PC-3 (cell line): ENCODE measurements around the gene GLB1L2.

Source experiments
- EZH2 ChIP-seq: fragments of 300-600 bp; sonication (generic); IDR thresholded peaks from one replicate; pipeline ENCODE4 v1.6.1; 2017; ENCODE audit warnings: antibody characterized with exemption, mild to moderate bottlenecking, low read length; ENCODE audit not compliant: unreplicated experiment
- EZH2phosphoT487 ChIP-seq: fragments of 300-600 bp; sonication (generic); IDR thresholded peaks from 2 replicates; pipeline ENCODE4 v1.6.1; 2018; ENCODE audit warnings: mild to moderate bottlenecking, antibody characterized with exemption, low read length, borderline replicate concordance
- TF ChIP-seq, protein P1 (sequence below): fragments of 300-600 bp; sonication (generic); conservative IDR thresholded peaks from 2 replicates; pipeline ENCODE4 v1.5.1; 2017; ENCODE audit warnings: antibody characterized with exemption, low read depth, mild to moderate bottlenecking, low read length

DNA sequence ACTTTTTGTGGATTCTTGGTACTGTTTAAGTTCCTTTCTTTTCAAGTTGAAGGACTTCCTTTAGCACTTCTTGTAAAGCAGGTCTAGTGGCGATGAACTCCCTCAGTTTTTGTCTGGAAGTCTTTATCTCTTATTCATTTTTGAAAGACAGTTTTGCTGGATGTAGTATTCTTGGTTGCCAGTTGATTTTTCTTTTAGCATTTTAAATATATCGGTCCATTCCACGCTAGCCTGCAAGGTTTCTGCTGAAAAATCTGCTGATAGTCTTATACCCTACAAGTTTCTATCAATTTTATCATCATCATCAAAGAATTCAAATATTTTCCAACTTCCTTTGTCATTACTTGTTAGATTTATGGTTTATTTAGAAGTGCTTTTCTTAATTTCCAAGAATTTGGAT lies 14.7 kb upstream of the GLB1L2 start:
- TF ChIP-seq EZH2 = no peak
- TF ChIP-seq EZH2phosphoT487 = no peak
- TF ChIP-seq, protein P1, sequence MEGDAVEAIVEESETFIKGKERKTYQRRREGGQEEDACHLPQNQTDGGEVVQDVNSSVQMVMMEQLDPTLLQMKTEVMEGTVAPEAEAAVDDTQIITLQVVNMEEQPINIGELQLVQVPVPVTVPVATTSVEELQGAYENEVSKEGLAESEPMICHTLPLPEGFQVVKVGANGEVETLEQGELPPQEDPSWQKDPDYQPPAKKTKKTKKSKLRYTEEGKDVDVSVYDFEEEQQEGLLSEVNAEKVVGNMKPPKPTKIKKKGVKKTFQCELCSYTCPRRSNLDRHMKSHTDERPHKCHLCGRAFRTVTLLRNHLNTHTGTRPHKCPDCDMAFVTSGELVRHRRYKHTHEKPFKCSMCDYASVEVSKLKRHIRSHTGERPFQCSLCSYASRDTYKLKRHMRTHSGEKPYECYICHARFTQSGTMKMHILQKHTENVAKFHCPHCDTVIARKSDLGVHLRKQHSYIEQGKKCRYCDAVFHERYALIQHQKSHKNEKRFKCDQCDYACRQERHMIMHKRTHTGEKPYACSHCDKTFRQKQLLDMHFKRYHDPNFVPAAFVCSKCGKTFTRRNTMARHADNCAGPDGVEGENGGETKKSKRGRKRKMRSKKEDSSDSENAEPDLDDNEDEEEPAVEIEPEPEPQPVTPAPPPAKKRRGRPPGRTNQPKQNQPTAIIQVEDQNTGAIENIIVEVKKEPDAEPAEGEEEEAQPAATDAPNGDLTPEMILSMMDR = no peak
